ENCODE measurements around the gene CRELD1. TPM values are rescaled to one million over a fixed set of nuclear protein-coding genes. Genes with fewer than 3 reads are reported as not detected.

Gene CRELD1
- total and polyA plus RNA-seq, 2 of the 13 experiments (the other 11 are each of a cell fraction or from before 2014, with no cell fraction given): 27.1 to 61.9 TPM

DNA sequence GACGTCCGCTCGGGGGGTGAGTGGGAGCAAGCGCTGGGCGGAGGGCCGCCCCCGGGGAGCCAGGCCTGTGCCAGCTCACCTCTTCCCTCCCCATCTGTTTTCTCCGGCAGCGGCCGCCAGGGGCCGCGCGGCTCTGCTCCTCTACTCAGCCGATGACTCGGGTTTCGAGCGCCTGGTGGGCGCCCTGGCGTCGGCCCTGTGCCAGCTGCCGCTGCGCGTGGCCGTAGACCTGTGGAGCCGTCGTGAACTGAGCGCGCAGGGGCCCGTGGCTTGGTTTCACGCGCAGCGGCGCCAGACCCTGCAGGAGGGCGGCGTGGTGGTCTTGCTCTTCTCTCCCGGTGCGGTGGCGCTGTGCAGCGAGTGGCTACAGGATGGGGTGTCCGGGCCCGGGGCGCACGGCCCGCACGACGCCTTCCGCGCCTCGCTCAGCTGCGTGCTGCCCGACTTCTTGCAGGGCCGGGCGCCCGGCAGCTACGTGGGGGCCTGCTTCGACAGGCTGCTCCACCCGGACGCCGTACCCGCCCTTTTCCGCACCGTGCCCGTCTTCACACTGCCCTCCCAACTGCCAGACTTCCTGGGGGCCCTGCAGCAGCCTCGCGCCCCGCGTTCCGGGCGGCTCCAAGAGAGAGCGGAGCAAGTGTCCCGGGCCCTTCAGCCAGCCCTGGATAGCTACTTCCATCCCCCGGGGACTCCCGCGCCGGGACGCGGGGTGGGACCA is 632 bp upstream of the CRELD1 start (continued):
- TF ChIP-seq ZNF280D (CRISPR knock-in tag; IDR thresholded peaks at IDR 0.05) (no peak), MTA1 (CRISPR knock-in tag; IDR thresholded peaks at IDR 0.05; ENCODE audit: borderline replicate concordance) (peak; percentile 43; the same call in 1 of the 2 replicates), ZNF703 (CRISPR knock-in tag; IDR thresholded peaks at IDR 0.05; ENCODE audit: borderline replicate concordance) (peak; percentile 83), ZNF121 (CRISPR knock-in tag; IDR thresholded peaks at IDR 0.05) (no peak), ZNF75D (CRISPR knock-in tag; IDR thresholded peaks at IDR 0.05; ENCODE audit: borderline replicate concordance) (no peak), JARID2 (CRISPR knock-in tag; IDR thresholded peaks at IDR 0.05; ENCODE audit: insufficient replicate concordance) (no peak), SRSF1 (optimal IDR thresholded peaks at IDR 0.05; ENCODE audit: low read depth, low read length) (peak; percentile 84), ZNF598 (CRISPR knock-in tag; IDR thresholded peaks at IDR 0.05; ENCODE audit: borderline replicate concordance) (no peak), ZNF20 (CRISPR knock-in tag; IDR thresholded peaks at IDR 0.05) (peak; percentile 35; the same call in 1 of the 2 replicates), SMC3 (IDR thresholded peaks at IDR 0.05; ENCODE audit: low read length) (peak; percentile 15; the same call in 1 of the 2 replicates), ETV6 (CRISPR knock-in tag; conservative IDR thresholded peaks at IDR 0.05) (0 out of 2 replicates have a peak, but pooled peaks have one; percentile 18)
- TF ChIP-seq, protein P1, sequence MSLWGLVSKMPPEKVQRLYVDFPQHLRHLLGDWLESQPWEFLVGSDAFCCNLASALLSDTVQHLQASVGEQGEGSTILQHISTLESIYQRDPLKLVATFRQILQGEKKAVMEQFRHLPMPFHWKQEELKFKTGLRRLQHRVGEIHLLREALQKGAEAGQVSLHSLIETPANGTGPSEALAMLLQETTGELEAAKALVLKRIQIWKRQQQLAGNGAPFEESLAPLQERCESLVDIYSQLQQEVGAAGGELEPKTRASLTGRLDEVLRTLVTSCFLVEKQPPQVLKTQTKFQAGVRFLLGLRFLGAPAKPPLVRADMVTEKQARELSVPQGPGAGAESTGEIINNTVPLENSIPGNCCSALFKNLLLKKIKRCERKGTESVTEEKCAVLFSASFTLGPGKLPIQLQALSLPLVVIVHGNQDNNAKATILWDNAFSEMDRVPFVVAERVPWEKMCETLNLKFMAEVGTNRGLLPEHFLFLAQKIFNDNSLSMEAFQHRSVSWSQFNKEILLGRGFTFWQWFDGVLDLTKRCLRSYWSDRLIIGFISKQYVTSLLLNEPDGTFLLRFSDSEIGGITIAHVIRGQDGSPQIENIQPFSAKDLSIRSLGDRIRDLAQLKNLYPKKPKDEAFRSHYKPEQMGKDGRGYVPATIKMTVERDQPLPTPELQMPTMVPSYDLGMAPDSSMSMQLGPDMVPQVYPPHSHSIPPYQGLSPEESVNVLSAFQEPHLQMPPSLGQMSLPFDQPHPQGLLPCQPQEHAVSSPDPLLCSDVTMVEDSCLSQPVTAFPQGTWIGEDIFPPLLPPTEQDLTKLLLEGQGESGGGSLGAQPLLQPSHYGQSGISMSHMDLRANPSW (CRISPR knock-in tag; IDR thresholded peaks at IDR 0.05; ENCODE audit: borderline replicate concordance): no peak
- TF ChIP-seq, protein P2, sequence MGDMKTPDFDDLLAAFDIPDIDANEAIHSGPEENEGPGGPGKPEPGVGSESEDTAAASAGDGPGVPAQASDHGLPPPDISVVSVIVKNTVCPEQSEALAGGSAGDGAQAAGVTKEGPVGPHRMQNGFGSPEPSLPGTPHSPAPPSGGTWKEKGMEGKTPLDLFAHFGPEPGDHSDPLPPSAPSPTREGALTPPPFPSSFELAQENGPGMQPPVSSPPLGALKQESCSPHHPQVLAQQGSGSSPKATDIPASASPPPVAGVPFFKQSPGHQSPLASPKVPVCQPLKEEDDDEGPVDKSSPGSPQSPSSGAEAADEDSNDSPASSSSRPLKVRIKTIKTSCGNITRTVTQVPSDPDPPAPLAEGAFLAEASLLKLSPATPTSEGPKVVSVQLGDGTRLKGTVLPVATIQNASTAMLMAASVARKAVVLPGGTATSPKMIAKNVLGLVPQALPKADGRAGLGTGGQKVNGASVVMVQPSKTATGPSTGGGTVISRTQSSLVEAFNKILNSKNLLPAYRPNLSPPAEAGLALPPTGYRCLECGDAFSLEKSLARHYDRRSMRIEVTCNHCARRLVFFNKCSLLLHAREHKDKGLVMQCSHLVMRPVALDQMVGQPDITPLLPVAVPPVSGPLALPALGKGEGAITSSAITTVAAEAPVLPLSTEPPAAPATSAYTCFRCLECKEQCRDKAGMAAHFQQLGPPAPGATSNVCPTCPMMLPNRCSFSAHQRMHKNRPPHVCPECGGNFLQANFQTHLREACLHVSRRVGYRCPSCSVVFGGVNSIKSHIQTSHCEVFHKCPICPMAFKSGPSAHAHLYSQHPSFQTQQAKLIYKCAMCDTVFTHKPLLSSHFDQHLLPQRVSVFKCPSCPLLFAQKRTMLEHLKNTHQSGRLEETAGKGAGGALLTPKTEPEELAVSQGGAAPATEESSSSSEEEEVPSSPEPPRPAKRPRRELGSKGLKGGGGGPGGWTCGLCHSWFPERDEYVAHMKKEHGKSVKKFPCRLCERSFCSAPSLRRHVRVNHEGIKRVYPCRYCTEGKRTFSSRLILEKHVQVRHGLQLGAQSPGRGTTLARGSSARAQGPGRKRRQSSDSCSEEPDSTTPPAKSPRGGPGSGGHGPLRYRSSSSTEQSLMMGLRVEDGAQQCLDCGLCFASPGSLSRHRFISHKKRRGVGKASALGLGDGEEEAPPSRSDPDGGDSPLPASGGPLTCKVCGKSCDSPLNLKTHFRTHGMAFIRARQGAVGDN (CRISPR knock-in tag; IDR thresholded peaks at IDR 0.05): peak; percentile 91
- TF ChIP-seq, protein P3, sequence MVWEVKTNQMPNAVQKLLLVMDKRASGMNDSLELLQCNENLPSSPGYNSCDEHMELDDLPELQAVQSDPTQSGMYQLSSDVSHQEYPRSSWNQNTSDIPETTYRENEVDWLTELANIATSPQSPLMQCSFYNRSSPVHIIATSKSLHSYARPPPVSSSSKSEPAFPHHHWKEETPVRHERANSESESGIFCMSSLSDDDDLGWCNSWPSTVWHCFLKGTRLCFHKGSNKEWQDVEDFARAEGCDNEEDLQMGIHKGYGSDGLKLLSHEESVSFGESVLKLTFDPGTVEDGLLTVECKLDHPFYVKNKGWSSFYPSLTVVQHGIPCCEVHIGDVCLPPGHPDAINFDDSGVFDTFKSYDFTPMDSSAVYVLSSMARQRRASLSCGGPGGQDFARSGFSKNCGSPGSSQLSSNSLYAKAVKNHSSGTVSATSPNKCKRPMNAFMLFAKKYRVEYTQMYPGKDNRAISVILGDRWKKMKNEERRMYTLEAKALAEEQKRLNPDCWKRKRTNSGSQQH (CRISPR knock-in tag; IDR thresholded peaks at IDR 0.05; ENCODE audit: low read depth): no peak; the same call in 1 of the 2 replicates
